GM18858 (cell line): ENCODE results near the gene GINS3.
"Not testable (repeated sequence)": the region's sequence is repeated elsewhere in the genome, so short reads cannot be mapped to it uniquely, and the experiment has no call there.

ENCODE experiments used
- ATAC-seq: cut with Tn5 transposase; IDR thresholded peaks from one replicate; pipeline ENCODE4 v1.9.1; 2021; ENCODE audit not compliant: unreplicated experiment

GINS3 gene

DNA sequence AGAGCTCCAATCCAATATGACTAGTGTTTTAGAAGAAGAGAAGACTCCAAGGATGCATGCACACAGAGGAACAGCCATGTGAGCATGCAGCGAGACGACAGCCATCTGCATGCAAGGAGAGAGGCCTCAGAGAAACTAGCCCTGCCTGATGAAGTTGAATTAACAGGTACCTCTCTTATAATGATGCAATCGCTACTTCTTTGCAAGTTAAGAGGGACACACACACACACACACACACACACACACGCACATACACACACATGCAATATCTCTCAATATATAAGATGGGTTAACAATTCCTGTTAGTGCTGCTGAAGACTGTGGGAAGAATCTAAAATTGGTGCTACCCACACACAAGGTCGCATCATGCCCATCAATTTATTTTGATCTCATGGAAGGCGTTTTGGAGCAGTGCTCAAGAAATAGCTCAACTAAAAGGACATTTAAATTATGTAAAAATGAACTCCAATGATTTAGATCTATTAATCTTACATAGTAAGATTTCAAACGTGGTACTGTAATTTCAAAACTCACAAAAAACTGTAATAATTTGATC, 7.0 kb upstream of the GINS3 start:
- no peak for ATAC-seq

DNA sequence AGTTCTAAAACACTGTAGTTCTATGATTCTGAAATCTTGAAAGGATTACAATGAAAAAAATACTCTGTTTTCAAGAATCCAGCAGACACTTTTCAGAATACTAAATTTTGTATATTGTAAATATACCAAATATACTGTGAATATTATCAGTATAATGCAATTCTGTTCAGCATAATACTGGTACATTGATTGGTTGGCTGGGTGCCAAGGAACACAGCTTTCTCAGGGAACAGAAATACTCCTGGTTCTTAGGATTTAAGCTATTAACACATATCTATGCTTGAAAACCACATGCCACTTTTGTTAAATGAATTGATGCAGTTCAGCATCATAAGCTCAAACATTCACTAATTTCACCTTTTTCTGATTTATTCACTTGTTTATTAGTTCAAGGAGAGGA, 2.5 kb upstream of the GINS3 start:
- ATAC-seq = no peak

GRCh38 chr16:58393138-58393504, 850 bp downstream of the GINS3 start:
- peak; percentile 7 for ATAC-seq

DNA sequence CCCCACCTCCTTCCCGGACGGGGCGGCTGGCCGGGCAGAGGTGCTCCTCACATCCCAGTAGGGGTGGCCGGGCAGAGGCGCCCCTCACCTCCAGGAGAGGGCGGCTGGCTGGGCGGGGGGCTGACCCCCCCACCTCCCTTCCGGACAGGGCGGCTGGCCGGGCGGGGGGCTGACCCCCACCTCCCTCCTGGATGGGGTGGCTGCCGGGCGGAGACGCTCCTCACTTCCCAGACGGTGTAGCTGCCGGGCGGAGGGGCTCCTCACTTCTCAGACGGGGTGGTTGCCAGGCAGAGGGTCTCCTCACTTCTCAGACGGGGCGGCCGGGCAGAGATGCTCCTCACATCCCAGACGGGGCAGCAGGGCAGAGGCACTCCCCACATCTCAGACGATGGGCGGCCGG, 4.6 kb downstream of the GINS3 start:
- ATAC-seq = not testable (repeated sequence)

DNA sequence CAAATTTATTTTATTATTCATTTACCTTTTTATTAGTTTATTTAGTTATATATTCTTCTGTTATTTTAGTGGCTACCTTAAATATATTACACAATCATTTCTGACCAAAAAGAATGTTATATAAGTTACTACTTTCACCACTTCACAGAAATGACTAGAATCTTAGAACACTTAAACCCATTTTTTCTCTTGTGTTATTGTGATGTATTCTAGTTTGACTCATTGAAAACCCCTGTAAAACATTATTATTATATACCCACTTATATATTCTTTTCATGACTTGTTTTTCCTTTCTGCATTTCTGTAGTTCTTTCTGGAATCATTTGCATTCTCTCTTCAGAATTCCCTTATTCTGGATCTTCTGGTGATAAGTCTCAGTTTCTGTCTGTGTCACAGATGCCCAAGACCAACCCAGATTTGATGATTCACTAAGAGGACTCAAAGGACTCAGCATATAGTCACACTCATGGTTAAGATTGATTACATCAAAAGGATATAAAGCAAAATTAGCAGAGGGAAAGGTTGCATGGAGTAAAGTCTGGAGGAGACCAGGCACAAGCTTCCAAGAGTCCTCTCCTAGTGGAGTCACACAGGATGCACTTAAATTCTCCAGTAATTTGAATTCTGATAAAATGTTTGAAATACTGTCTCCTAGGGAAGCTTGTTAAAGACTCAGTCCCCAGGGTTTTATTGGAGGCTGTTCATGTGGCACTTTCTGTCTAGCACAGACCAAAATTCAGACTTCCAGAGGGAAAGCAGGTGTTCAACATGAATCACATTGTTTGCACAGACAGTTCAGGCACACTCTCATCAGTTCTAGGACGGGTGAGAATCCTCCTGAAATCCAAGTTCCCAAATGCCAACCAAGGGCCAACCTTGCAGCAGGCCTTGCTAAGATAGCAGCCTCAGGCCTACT, 7.7 kb downstream of the GINS3 start:
- no peak for ATAC-seq

DNA sequence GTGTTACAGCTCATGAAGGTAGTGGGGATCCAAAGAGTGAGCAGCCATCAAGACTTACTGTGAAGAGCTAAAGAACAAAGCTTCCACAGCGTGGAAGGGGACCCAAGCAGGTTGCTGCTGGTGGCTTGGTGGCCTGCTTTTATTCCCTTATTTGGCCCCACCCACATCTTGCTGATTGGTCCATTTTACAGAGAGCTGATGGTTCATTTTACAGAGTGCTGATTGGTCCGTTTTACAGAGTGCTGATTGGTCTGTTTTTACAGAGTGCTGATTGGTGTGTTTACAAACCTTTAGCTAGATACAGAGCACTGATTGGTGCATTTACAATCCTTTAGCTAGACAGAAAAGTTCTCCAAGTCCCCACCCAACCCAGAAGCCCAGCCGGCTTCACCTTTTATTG, 9.0 kb downstream of the GINS3 start:
- not testable (repeated sequence) for ATAC-seq

DNA sequence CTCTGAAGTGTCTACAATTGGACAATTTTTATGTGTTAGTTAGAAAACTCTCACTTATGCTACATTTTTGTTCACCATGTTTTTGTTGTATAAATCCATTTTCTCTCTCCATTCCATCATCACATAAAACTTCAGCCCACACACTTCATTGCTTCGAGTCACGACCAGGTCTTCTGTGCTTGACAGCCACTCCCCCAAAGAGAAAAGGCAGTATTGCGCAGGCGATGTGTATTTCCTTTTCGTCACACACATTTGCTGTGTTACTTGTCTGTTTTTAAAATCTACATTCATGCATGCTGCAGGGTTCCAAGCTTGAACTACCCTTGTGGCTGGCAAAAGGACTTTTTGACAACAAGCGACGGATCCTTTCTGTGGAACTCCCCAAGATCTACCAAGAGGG, 10.5 kb downstream of the GINS3 start:
- ATAC-seq = no peak

- ATAC-seq = no peak
Observed at GRCh38 chr16:58409316-58409973, 17.2 kb downstream of the GINS3 start.

DNA sequence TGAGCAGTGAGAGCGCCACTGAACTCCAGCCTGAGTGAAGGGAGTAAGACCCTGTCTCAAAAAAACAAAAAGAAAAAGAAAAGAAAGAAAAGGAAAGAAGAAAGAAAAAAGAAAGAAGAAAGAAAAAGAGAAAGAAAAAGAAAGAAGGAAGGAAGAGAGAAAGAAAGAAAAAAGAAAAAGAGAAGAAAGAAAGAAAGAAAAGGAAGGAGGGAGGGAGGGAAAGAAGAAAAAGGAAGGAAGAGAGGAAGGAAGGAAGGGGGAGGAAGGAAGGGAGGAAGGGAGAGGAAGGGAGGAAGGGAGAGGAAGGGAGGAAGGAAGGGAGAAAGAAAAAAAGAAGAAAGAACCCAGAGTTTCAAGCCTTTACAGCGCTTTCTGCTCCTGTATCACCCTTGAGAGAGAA, 19.1 kb downstream of the GINS3 start:
- ATAC-seq = no peak

- ATAC-seq = no peak
Observed at GRCh38 chr16:58411736-58412614, 19.7 kb downstream of the GINS3 start.

- not testable (repeated sequence) for ATAC-seq
Observed at GRCh38 chr16:58412615-58412970, 20.3 kb downstream of the GINS3 start.

- no peak for ATAC-seq
Observed at GRCh38 chr16:58413359-58413758, 21.1 kb downstream of the GINS3 start.

DNA sequence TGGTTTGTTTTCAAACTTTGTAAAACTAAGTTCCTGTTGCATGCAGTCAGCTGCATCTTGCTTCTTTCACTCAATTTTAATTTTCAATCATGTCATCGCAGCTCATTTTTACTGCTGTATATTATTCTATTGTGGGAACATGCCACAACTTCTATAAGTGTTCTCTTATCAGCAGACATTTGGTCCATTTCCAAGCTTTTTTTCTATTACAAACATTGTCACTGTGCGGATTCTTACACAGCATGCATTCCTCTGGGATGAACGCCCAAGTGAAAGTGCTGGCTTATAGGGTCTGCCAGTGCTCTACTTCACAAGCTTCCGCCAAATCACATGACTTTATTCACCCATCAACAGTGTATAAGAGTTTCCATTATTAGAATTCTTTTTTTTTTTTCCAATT, 22.7 kb downstream of the GINS3 start:
- no peak for ATAC-seq

GRCh38 chr16:58415961-58416360, 23.7 kb downstream of the GINS3 start:
- ATAC-seq = not testable (repeated sequence)

DNA sequence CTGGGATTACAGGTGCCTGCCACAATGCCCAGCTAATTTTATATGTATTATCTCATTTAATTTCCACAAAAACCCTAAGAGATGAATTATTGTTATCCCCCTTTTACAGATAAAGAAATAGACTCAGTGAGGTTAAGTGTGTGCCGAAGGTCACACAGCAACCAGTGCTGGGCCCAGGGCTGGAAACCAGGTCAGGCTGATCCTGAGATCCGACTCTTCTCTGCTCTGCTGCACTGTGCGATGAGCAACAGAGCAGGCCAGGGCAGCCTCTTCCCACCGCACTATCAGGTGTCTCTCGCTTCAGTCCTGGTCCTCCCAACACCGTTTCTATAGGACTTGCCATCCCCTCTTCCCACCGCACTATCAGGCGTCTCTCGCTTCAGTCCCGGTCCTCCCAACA, 24.8 kb downstream of the GINS3 start:
- ATAC-seq = no peak

GRCh38 chr16:58417600-58417999, 25.3 kb downstream of the GINS3 start:
- ATAC-seq = no peak

- no peak for ATAC-seq
Observed at GRCh38 chr16:58418026-58418425, 25.8 kb downstream of the GINS3 start.

- no peak for ATAC-seq
Observed at GRCh38 chr16:58418601-58419000, 26.3 kb downstream of the GINS3 start.

DNA sequence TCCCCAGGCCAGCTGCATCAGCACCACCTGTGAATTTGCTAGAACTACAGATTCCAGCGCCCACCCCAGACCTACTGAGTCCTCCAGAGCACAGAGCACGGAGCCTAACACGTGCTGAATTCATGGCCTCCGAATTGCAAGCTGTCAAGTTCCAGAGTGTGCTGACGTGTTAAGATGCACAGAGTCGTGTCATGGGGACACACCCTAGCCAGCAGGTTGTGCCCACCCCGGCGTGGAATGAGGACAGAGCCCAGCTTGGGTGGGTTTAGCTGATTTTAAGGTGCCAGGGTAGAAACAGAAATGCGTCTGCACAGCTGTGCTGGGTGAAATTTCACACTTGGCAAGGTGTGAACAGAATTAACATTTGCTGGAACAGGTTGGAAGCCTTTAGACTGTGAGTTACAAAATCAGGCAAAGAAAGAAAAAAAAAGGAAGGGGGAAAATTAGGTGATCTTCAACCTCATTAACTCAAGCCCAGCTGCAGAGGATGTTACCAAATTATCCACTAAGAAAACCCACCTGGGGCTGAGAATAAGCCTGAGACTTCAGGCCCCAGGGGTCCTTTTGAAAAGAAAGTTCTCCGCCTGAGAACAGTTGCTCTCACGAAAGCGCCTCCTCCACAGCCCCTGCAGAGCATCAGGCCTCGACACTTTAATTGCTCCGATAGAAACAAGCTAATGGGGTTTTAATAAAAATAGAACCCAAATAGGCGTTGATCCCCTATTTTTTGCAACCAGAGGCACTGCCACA, 27.1 kb downstream of the GINS3 start:
- ATAC-seq = no peak

DNA sequence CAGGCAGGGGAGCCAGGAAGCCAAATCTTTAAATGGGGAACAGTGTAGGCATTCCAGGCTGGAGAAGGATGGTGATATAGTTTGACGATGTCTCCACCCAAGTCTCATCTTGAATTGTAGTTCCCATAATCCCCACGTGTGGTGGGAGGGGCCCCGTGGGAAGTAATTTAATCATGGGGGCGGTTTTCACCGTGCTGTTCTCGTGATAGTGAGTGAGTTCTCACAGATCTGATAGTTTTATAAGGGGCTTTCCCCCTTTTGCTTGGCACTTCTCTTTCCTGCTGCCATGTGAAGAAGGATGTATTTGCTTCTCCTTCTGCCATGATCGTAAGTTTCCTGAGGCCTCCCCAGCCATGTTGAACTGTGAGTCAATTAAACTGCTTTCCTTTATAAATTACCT, 28.8 kb downstream of the GINS3 start:
- ATAC-seq = no peak

DNA sequence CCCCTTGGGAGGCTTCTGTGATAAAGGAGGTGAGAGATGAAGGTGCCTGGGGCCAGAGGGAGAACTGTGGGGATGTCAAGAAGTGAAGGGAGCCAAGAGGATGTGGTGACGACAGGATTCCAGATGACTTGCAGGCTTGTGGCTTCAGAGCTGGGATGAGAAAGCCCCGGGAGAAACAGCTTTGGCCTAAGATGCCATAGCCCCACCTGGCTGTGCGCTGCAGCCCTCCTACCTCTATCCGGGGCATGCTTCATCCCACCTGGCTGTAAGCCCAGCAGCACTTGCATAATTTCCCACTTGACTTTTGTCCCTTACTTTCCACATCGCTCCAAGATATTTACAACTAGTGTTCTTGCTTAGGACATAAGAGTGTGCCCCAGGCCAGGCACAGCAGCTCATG, 29.3 kb downstream of the GINS3 start:
- no peak for ATAC-seq
